Stimulated activated CD8-positive, alpha-beta memory T cell treated with anti-CD3 and anti-CD28 coated beads, Interleukin-15, amount 100 ng/mL, for 1 hour (primary cell): ENCODE results near the gene CHST8.

Experiments used
- DNase-seq: peaks from one replicate; pipeline ENCODE4 v3.0.0-alpha.2; 2020; ENCODE audit warnings: low read depth

CHST8 gene

DNA sequence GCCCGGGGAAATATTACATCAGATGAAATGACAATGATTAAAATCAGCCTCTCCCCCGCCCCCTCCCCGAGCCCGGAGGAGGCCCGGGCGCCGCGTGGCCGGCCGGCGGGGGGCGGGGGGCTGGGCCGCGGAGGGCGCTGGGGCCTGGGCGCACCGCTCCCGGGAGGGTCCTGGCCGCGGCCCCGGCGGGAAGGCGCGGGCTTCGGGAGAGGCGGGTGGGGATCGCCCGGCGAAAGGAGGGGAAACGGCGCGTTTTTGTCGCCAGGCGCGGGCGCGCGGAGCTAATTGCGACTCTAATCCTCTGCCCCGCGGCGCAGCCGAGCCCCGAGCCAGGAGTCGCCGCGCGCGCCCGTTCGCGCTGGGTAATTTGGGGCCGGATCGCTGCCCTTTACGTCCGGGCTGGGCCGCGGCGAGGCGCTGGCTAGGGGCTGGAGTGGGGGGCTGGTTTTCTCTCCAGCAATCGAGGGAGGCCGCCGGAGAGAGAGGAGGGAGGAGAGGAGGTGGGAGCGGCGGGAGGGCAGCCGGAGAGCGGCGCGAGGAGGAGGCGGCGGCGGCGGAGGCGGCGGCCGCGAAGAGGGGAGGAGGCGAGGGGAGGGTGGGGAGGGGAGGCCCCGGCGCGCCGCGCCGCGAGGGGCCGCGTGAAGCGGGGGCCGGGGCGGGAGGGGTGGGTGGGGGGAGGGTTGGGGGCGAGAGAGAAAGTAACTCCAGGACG lies 174.6 kb downstream of the CHST8 start, which contains the start of gene KCTD15:
Gene KCTD15 (plus strand): TSS at position 707 of the 712 bp plus-strand sequence. CDS start 3,585 bp downstream, outside the sequence.
- DNase-seq: no peak

DNA sequence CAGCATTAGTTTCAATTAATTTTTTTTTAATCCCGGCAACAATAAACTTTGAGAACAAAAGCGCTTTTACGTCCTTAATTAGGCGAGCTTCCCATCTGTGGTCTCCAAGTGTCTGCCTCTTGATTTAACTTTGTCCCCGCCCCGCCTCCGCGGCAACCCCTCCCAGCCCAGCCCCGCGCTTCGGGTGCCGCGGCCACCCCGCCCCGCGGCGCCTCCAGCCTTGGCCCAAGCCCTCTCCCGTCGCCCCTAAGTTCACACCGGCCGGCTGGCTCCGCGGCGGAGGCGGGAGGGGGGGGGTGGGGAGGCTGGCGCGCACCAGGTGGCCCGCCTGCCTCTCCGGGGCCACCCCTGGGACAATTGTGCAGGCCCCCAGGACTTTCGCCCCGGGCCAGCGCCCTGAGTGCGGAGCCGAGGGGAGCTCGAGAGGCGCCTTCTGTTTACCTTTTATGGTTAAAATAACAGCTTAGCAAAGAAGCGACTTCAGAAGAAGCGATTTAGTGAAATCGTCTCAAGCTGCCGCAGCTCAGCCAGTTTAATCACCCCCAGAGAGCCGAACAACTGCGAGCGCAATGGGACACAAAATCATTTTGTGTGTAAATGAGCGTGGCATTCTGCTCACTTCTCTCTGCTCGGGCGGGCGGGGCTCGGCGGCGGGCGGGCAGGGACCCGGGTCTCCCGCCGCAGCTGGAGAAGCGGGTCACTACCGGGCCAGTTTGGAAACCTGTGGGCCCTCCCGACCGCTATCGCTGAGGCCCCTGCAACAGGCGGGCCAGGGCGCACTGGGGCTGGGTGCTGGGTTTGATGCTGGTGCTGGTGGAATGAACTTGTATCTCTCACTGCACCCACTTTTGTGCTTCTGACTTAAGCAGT lies 176.3 kb downstream of the CHST8 start:
- DNase-seq: no peak

DNA sequence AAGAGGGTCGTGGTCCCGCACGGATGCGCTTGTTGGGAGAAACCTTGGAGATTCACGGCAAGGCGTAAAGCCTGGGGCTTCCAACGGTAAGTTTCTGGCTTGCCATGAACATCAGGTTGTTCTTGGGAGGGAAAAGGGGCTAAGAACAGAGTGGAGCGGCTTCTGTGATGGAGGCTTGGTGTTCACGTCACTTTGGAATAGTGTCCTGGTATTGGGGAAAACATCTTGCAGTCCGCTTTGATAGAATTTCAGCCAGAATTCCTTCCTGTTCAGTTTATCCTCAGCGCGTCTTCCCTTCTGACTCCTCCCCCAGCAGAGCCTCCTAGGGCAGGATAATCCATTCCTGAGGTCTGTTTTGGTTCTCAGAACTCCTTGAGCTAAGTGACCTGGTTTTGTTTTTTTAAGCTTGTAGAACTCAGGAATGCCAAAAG lies 176.9 kb downstream of the CHST8 start:
- DNase-seq: no peak

DNA sequence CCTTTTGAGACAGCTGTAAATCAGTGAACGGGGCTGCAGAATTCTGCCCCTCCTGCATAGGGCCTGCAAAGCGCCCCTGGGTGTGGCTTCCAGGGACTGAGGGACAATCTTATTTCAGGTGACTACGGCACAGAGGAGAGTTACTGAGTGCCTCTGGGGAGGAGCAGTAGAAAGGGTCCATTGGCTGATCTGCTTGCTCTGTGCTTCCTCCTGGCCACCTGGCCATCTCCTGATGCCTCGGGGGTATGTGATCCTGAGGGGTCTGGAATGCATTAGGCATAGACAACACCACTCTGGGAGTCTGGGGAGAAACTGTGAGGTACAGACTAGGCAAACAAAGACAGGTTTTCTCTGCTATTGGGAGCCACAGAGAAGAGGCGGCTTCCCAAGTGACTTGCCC lies 177.7 kb downstream of the CHST8 start:
- no peak for DNase-seq

DNA sequence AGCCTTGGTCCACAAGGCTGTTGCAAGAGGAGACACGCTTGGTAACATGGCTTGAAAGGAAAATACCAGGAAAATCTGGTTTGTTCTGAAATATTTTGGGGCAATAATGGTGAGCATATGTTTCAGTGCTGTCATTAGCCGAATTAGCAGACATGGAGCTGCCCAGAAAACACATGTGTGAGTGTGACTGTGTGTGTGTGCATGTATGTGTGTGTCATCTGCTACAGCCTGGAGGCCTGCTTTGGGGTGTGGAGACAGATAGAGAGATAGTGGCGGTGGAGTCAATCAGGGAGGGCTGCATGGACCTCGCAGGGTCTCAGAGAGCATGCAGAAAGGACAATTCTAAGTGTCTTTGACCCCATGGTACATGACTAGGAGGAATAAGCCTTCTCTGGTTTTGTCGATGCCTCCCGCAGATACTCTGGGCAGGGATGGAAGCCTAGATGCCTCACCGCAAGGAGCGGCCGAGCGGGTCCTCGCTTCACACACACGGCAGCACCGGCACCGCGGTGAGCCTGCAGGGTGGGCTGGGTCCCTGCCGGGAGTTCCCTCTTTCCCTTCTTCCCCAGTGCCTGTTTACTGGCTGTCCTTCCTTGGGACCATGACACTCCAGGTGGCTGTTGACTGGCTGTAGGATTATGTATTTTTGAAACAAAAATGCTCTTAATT lies 178.4 kb downstream of the CHST8 start:
- DNase-seq: no peak

DNA sequence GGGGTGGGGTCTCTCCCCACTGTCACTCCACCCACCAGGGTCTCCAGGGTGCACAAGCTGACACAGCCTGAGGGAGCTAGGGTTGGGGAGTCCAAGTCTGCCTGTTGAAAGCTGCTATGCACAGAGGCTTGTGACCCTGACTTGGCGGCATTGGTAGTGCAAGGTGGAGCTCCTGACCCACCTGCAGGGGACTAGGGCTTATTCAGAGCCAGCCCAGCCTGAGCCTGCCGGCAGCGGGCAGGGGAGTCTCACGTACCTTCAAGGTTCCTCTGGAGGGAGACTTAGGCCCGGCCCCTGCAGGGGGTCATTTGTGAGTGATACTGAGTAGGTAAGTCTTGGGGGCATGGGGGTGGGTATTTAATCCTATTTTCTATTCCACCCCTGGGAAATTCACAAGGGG lies 179.7 kb downstream of the CHST8 start:
- no peak for DNase-seq

DNA sequence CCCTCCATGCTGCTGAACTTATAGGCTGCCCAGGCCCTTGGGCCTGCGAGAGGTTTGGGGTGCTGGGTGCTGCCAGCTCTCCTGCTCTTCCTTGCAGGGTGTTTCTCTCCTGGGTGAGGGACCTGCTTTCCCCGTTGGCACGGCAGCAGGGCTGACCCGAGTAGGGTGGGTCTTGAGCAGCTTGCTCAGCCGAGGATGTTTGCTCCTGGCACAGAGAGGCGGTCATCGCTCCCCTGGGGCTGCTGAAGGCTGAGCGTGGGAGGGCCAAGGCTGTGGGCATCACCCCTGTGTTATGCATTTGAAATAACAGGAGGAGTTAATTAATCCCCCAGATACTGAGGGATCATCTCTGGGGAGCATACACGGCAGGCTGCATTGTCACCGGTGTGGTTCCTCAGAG lies 180.2 kb downstream of the CHST8 start:
- DNase-seq: no peak

DNA sequence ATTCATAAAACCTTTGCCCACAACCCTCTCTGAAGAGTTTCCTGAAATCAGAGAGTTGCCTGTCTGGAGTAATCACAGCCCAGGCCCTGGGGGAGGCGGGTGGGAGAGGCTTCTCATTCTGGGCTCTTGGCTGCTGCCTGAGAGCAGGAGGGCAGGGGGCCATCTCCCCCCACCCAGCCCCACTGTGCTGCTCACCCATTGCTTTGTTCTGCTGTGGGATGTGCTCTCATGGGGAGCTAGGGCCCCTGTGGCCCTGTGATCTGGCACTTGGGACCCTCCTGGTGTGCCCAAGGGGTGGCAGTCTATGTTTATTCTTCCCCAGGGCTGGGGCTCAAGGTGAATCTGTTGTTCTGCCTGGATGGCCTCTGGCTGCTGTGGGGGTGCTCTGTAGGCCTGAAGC lies 181.0 kb downstream of the CHST8 start:
- DNase-seq: no peak

DNA sequence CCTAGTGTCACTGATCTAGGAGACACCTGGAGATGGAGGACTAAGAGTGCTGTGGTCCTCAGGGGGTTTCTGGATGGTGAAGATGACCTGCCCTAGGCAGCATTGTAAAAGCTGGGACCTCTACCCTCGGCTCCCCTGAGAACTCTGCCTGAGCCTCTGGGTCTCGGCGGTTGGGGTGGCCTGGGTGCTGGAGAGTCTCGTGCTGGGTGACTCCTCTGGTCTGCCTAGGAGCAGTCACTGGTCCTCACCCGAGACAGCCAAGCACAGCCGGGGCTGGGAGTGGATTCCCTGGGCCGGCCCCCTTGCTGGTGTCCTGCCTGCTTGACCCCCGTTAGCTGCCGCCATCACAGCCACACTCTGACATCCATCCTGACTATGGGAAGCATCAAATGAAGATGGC lies 181.6 kb downstream of the CHST8 start:
- DNase-seq: no peak

DNA sequence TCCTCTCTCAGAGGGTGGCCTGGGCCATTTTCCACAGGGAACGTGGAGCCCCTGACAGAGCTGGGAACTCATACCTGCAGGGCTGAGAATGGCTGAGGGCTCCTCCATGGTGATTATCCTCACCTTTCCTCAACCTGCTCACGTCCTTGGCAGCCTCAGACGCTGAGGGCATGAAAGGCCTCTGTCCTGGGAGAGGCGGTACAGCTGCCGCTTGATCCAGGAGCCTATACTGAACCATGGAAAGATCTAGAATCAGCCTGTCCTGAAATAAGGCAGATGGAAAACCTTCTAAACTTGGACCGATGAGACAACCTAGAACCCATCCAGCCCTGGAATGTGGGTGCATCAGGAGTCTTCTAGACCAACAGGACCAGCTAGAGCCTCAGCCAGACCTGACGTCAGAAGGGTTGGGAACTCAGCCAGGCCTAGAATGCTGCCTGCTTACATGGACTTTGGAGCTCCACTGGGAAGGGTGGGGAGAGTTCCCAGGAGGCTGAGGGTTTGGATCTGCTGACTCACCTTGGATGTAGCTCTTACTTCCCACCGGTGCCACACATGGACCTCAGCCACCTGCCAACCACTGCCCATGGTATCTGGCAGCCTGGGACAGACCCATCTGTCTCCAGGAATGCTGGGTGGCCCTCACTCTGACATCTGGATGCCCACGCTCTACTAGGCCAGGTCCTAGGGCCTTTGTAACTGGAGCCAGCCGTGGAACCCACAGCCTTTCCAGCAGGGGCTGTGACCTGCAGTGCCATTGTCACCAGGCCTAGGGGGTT lies 182.5 kb downstream of the CHST8 start:
- no peak for DNase-seq

DNA sequence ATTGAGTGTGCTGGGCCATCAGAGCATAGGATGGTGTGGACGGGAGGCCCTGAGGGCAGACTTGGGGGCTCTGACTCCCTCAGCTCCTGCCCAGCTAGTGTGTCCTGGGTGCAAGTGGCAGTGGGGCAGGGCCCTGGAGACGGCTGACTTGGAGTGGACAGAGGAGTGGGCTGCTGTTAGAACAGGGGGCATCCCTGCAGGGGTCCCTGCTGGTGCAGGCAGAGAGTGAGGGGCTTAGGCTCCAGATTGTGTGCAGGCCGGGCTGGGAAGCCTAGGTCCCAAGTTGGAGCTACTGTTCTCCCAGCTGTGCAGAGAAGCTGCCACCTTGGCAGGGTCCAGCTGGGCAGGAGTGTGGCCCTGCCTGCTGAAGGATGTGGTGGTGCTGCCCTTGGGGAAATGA lies 183.6 kb downstream of the CHST8 start:
- DNase-seq: no peak

DNA sequence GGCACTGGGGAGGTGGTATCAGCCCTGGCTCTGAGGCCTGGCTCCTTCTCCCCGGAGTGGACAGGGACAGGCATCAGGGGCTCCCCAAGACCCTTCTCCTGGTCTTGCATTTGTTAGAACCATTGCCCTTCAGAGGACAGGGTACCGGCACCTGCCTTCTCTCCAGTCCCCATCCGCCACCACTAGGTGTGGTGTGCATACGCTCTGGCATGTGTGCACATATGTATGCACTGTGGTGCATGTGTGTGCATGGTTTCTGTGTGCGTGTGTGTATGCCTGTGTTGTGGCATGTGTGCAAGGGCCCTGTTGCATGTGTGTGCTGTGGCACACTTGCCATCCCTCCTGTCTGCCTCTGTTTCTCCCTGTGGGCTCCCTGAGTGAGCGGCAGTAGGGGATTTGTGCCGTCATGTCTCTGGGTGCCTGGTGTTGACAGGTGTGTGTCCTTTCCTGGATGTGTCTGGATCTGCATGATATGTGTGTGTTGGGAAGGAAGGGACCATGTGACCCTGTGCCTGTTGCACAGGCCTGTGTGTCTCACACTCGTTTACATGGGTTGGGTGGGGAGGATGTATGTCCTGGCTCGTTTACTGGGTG lies 184.2 kb downstream of the CHST8 start:
- DNase-seq: no peak

DNA sequence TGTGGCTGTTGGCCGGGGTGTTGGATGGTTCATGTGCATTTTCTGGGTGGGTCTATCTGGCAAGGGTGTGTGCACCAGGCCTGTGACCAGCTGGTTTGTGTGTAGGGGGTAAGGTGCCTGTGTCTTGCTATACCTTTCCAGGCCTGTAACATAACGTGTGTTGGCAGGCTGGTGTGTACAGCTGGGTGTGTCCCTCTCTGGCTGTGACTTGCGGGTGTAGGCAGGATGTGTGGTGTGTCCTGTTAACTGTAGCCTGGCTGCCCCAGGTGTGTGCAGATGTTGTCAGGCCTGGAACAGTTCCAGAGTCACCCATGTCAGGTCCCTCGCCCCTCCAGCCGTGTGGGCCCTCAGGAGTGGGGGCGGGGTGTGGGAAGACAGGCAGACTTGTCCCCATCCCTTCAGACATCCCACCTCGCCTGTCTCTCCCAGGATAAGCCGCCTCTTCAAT lies 184.7 kb downstream of the CHST8 start:
- no peak for DNase-seq

DNA sequence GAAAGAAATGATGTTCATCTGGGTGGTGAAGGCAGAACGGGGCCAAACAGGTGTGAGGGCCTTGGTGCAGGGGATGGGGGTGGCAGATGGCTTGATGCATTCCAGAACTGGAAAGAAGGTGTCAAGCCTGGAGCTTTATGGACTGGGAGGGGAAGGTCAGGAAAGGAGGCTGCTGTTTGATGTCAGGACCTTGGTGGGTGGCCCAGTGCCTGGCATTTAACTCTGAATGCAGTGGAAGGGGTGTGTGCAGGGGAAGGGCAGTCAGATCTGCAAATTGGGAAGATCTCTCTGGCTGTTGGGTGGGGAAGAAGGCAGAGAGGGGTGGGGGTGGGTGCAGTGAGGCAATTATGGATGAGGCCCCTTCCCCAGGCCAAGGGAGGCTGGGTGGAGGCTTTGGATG lies 186.6 kb downstream of the CHST8 start:
- DNase-seq: no peak

DNA sequence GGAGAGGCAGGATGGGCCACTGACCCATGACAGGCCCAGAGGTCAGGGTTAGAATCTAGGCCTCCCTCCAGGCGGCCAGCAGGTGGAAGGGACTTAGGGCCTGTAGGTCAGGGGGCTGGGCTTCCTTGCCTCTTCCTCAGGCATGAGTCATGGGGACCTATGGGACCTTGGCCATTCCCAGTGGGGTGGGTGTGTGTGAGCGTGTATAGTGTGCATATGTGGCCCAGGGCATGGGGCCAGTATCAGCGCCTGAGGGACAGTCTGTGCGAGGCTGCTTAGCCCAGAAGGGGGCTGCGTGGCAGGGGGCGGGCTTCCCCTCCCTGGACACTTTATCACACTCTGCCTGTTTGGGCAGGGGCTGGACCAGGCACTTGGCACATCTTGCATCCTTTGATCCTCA lies 188.2 kb downstream of the CHST8 start:
- DNase-seq: no peak

DNA sequence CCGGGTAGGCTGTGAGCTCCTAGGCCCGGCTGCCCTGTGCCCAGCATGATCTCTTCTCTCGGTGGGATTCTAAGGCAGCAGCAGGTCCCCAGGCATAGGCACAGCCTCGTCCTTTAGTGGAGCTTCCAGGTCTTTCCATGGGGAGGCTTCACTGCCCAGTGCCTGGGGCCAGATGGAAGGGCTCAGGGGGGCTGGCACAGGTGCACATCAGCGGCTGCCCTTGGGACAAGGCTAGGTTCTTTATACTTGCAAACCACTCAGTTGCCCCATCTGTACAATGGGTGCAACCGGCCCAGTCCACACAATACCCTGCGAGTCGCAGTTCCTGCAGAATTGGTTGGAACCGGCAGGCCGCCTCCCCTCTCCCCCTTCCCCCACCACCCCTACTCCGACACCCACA lies 189.1 kb downstream of the CHST8 start:
- DNase-seq: no peak

DNA sequence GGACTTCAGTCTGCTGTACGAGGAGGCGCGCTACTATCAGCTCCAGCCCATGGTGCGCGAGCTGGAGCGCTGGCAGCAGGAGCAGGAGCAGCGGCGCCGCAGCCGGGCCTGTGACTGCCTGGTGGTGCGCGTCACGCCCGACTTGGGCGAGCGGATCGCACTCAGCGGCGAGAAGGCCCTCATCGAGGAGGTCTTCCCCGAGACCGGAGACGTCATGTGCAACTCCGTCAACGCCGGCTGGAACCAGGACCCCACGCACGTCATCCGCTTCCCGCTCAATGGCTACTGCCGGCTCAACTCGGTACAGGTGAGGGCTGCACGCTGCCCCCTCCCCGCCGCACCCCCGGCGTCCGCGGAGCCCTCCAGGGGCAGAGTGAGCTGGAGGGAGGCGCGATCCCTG lies 189.5 kb downstream of the CHST8 start:
- no peak for DNase-seq

DNA sequence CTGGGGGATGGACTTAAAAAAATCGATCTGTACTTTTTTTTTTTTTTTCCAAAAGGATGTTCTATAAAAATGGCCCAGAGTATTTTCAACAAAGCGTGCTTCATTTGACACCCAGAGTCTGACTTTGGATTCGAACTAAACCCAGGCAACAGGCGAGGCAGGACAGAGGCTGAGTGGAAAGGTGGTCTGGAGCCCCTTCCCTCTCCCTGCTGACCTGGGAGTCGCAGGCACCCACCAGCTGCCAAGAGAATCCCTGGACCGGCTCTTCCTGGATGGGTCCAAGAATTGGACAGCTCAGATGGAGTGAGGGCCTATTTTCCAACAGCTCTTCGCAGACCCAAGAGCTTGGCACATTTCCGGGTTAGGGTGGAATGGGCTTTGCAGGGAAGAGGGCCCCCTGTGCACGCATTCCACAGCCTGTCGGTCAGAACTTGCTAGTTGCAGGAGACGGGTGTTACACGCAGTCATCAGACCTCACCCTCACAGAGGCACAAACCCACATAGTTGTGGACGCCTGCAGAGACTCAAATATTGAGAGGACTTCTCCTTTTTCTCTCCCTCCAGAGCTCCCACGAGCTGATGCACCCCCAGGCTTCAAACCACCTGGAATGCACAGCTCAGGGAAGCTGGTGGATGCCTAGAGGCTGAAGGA lies 190.1 kb downstream of the CHST8 start:
- DNase-seq: no peak

DNA sequence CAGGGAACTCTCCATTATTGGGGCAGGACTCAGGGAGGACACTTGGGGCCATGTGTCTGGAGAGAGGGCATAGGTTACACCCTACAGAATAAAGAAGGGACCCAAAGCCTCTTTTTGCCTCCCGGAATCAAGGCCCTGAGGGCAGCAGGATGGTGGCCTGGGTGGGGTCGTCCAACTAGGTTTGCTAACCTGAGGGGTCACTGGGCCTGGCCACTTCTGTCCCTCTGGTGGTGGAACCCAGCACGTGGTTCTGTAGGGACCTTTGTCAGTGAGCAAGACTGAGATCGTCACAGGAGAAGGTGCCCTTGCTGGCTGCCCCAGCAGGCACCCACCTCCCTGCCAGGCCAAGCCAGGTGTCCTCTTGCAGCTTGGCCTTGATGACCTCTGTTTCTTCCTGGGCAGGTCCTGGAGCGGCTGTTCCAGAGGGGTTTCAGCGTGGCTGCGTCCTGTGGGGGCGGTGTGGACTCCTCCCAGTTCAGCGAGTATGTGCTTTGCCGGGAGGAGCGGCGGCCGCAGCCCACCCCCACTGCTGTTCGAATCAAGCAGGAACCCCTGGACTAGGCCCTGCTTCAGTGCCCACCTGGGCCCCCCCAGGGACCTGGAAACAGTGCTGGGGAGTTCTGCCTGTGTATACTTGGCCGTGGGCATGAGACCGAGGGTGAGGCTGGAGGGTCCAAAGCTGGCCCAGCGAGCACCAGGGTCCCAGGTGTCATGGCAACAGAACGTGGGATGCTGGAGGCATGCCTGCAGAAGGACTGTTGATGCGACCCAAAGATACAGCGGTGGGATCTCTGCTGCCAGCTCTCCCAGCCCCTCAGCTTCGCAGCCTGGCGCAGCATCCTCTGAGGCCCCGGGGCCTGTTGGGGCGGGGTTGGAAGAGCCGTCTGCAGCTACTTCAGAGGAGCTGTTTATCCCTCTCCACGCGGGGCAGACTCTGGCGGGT lies 190.9 kb downstream of the CHST8 start:
- DNase-seq: no peak
